GM21737 (cell line): ENCODE measurements around the gene SV2B.

Source experiments
- ATAC-seq: cut with Tn5 transposase; IDR thresholded peaks from one replicate; pipeline ENCODE4 v1.9.1; 2021; ENCODE audit warnings: mild to moderate bottlenecking, moderate library complexity; ENCODE audit not compliant: unreplicated experiment

The SV2B gene

GRCh38 chr15:91263632-91264531, 163.8 kb downstream of the SV2B start:
- ATAC-seq, result no peak

- no peak for ATAC-seq
Measured at GRCh38 chr15:91264651-91265351, 164.7 kb downstream of the SV2B start.

- no peak for ATAC-seq
Measured at GRCh38 chr15:91265416-91265940, 165.4 kb downstream of the SV2B start.

GRCh38 chr15:91268510-91268909, 168.5 kb downstream of the SV2B start:
- ATAC-seq, result no peak

- no peak for ATAC-seq
Measured at GRCh38 chr15:91270747-91271146, 170.7 kb downstream of the SV2B start.

GRCh38 chr15:91271565-91272153, 171.6 kb downstream of the SV2B start:
- no peak for ATAC-seq

- no peak for ATAC-seq
Measured at GRCh38 chr15:91275844-91276243, 175.8 kb downstream of the SV2B start.

- ATAC-seq, result no peak
Measured at GRCh38 chr15:91278951-91279350, 178.9 kb downstream of the SV2B start.

- ATAC-seq, result no peak
Measured at GRCh38 chr15:91279486-91279885, 179.4 kb downstream of the SV2B start.

GRCh38 chr15:91281947-91282346, 181.9 kb downstream of the SV2B start:
- ATAC-seq, result no peak

- ATAC-seq, result no peak
Measured at GRCh38 chr15:91282486-91282885, 182.4 kb downstream of the SV2B start.

GRCh38 chr15:91283155-91283554, 183.1 kb downstream of the SV2B start:
- ATAC-seq, result no peak

GRCh38 chr15:91284758-91285466, 184.9 kb downstream of the SV2B start:
- ATAC-seq, result no peak

GRCh38 chr15:91289324-91289723, 189.3 kb downstream of the SV2B start:
- ATAC-seq, result no peak

GRCh38 chr15:91290553-91290952, 190.5 kb downstream of the SV2B start:
- no peak for ATAC-seq

GRCh38 chr15:91291673-91292072, 191.6 kb downstream of the SV2B start:
- ATAC-seq, result no peak

- ATAC-seq, result no peak
Measured at GRCh38 chr15:91294344-91294743, 194.3 kb downstream of the SV2B start.

- no peak for ATAC-seq
Measured at GRCh38 chr15:91294795-91295194, 194.7 kb downstream of the SV2B start.

GRCh38 chr15:91298101-91298500, 198.0 kb downstream of the SV2B start:
- no peak for ATAC-seq

- no peak for ATAC-seq
Measured at GRCh38 chr15:91302588-91303439, 202.8 kb downstream of the SV2B start.
